Stimulated activated CD4-positive, alpha-beta T cell treated with anti-CD3 and anti-CD28 coated beads, Interleukin-12 subunit alpha, Interleukin-12 subunit beta, amount 100 ng/mL, for 48 hours (primary cell): Measurements from ENCODE around the gene CACHD1.

Experiments
- DNase-seq, 3 donors: peaks; one replicate each; pipeline ENCODE4 v3.0.0-alpha.2; 2020; ENCODE audit warnings: low read depth in 2 of 3, low spot score in 1 of 3

Gene CACHD1

DNA sequence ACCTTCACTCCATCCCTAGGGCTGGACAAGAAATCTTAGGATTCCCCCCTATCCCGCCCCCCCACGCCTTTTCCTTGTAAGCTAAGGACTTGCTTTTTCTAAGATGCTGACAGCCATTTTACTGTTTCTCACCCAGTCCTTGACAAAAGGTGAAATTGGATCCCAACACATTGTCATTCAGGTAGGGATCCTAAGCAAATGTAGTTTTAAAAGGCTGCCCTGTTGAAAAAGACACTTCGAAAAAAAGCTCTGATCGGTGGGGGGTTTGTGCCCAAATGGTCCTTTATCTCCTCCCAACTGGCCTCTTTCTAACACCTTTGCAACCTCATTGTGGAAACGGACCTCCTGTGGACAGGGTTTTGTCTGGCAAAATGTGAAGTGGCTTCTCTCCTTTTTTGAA, 2.9 kb downstream of the CACHD1 start:
- DNase-seq = no peak

DNA sequence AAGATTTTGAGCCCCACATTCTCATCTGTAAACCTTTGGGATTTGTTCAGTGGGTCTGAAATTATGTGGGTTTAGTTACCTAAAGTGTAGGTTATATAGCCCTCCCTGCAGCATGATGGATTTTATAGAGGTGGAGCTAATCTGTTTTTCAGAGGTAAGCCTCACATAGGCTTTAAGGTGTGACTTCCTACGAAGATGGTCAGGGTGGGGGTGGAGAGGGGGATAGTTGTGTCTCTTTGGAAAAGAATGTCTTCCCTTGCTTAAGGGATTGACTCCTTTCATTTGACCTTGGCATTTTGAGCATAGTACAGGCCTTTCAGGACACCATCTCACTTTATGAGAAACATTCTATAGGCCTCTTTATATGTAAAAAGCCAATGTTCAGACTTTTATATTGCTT, 3.4 kb downstream of the CACHD1 start:
- no peak for DNase-seq

DNA sequence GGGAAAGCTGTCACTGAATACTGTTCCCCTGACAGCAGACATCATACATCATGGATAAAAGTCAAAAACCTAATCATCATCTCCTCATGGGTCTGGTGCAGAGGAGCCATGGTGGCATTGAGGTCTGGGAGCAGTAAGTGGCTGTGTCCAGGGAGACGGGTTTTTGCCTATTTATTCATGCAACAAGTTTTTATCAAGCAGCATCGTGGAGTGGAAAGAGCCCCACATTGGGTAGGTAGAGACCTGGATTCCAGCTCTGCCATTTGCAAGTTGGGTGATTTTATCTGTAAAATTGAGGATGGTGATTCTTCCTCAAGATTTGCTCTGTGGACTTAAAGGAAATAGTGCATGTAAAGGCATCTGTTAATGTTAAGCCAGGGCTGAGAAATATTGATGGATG, 4.2 kb downstream of the CACHD1 start:
- no peak for DNase-seq

- no peak for DNase-seq
These were observed 4.9 kb downstream of the CACHD1 start for GRCh38 chr1:64474665-64475439.

- no peak for DNase-seq
These were observed 6.5 kb downstream of the CACHD1 start for GRCh38 chr1:64476251-64476952.

DNA sequence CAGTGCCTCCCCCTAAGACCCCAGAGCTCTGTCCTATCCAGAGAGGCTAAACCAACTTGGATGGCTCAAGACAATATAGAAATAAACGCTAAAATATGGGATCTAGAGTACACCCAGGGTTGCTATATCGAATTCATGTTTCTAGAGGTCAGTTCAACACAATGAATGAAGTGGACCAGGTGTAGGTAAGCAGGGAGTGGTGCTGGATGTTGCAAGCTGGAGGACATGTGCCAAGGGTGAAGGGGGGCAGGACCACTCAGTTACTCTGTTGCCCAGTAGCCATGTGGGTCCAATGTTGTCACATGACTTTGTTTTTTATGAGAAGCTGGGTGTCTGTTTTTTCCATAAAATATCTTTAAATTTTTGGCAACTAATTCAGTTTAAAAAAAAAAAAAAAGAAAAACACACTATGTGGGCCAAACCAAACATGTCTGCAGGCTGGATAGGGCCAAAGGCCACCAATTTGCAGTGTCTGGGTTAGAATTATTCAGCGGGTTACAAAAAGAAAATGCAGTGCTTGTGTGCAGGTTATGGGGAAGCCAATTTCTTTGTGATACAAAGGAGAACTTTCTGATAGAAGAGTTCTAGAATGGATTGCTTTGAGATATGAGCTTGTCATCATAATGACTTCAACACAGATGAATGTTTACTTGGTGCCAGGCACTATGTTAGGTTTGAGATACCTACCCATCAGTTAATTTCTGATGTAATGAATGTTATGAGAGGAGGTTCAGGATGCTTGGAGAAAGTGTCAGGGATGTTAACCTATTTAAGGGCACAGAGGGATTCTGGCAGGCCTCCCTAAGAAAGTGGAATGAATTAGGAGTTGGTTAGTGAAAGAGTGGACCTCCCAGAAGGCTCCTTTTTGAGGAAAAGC, 8.9 kb downstream of the CACHD1 start:
- no peak for DNase-seq

DNA sequence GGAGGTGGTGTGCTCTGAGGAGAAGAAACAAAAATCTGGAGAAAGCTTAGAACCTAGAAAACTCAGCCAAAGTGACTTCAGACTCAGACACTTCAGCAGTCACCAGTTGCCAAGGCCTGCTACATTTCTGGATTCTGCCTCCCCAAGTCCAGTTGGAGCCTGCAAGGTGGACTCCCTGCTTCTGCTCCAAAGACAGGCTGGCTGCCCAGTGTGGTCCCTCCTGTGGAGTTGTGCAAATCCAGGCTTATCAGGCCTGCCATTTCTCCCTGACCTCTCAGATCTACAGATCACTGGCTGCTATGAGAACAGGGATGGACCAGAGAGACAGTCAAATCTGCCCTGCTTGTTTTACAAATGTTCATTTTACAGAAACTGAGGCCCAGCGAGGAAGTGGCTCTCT, 9.9 kb downstream of the CACHD1 start:
- DNase-seq = no peak

DNA sequence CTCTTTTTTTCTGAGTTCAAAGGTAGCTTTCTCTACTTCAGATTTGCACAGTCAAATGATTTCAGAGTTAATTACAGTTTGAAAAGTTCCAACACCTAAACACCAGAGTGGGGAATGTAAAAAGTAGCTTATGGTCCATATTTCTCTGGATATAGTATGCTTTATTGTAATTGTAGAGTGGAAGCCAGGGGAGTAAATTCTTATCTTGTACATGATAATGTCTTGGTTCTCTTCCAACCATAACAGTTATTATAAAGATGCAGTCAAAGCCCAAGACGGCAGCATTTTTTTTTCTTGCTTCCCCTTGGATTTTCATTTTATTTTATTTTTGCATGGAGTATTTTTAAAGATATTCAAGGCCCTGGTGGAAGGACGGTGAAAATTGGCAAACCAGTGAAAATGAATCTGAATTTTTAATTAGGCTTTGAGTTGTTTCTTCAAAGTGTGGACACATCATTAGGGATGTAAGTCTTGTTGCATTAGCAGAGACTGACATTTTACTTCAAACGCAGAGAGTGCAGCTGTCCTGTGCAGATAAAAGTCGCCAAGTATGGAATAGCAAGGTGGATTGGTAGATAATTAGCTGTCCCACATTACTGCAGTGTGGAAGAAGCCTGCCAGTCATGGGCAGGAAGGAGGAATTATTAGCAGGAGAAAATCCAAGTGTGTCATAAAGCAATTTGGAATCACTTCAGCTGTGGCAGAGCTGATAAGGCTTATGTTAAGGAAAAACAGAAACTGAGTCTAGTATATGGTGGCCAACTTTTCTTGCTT, 11.3 kb downstream of the CACHD1 start:
- DNase-seq = no peak

DNA sequence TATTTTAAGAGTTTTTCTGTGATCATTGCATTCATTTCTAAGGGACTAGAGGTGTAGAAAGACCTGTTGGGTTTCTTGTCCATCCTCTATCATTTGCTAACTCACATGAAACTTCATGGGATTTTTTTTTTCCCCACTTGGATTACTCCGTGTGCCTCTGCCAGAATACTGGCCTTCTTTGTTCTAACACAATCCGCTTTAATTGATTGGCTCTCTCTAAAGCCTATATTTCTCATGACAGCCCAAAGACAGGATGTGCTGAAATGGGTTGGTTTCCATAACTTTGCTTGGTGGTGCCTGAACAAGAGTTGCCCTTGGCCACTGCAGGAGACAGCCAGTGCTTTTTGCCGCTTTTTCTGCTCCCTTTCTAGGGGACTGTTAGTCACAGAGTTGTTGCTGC, 12.2 kb downstream of the CACHD1 start:
- no peak for DNase-seq

DNA sequence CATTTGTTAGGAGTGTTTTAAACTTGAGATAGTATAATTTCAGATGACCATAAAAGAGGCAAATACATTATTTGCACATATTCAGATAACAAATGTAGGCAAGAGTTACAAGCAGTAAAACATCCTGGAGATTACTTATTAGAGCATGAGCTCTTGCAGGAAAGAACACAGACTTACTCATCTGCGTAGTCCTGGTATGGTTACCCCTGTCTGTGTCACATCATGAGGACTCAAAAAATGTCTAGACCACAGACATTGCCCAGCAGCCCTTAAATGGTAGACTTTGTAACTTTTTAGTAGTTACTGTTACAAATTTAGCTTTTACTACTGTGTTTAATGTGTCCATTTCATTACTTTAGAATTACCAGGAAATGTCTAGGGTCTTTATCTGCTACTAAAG, 12.8 kb downstream of the CACHD1 start:
- no peak for DNase-seq

DNA sequence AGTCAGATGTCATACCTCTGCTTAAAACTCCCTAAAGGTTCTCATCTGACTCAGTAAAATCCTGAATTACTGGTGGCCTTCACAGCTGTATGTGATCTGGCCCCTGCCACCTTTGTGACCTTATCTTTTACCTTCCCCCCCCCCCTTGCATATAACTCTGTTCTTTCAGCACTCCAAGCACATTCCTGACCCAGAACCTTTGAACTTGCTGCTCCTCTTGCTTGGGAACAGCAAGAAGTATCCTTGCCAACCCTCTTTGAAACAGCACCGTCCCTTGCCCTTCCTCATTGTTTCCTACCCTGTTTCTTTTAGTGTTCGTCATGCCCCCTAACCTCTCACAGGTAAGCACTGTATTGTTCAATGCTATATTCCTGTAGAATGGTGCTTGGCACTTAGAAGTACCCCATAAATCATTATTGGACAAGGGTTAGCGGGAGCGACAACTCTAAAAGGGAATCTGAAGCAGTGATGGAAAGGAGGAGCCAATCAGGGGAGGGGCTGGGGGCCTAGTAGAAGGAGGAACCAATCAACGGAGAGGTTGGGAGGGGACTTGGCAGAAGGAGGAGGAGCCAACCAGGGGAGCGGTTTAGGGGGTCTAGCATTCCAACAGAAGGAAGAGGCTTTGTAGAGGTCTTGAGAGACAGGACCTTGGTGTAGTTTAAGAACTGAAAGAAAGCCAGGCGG, 13.9 kb downstream of the CACHD1 start:
- DNase-seq = no peak

- no peak for DNase-seq
These were observed 14.7 kb downstream of the CACHD1 start for GRCh38 chr1:64484651-64485050.

DNA sequence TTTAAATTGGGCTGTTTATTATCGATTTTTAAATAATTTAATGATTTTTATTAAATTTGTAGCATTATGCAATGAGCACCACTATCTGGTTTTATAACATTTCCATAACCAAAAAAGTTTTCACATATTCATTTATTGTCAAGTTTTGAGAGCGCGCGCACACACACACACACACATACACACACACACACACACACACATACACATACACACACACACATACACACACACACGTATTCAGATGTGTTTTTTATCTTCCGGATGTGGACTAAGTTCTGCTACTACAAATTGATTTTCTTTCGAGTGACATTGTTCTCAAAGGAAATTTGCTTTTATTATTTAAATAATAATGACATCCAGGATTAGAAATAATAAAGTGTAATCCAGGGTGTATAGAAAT, 16.3 kb downstream of the CACHD1 start:
- DNase-seq = no peak

GRCh38 chr1:64487061-64487460, 17.1 kb downstream of the CACHD1 start:
- DNase-seq = no peak

GRCh38 chr1:64488862-64489261, 18.9 kb downstream of the CACHD1 start:
- no peak for DNase-seq

DNA sequence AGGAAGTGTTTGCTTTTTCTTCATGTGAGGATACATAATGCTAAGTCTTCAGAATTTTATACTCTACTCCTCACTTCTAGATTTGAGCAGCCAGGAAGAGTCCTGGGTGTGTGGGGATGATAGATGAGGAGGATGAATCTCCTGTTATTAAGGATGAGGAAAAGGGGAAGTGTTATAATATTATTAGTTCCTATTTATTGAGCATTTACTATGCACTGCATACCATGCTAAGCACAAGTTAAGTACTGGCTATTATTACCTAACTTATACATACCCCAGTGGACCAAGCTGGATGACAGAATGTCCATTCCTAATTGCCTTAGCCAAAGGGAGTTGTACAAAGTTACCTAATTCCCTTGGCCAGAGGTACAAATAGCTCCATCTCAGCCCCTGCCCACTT, 19.8 kb downstream of the CACHD1 start:
- no peak for DNase-seq

- DNase-seq = no peak
These were observed 20.4 kb downstream of the CACHD1 start for GRCh38 chr1:64490213-64490818.

- no peak for DNase-seq
These were observed 22.5 kb downstream of the CACHD1 start for GRCh38 chr1:64492424-64492823.

DNA sequence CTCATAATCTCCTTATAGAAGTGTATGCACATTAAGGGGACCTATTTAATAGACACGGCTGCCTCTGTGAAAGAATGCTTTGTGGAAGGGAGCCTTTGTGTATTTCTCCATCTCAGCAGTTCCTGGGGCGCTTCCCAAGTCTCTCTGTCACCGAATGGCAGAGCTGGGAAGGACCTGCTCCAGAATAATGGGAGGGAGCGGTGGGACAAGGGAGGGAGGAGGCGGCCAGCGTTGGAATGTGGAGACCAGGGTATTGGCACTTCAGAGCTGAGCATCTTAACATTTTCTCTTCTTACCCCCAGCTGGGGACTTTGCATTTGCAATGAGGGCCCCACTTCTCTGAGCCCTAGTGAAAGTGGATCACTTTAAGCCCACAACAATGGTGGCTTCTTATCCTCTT, 23.9 kb downstream of the CACHD1 start:
- DNase-seq = no peak

DNA sequence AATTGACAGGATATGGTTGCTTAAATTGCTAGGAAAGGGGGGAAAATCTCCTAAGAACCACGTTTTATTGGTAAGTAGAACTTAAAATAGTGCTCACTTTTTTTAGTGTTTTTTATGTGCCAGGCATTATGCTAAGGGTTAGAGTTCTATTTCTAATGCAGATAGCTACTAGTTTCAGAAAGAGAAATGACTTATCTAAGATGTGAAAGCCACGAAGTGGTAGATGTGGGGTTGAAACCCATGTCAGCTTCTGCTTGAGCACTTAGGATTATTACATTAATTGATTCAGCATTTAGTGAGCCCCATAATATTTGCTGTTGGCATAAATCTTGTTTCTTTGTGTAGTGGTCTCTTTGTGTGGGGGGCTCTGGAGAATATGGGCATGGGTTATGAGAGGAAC, 24.7 kb downstream of the CACHD1 start:
- no peak for DNase-seq
